ENCODE results near the gene LY9. TPM values are rescaled to one million over a fixed set of nuclear protein-coding genes. Genes with fewer than 3 reads are reported as not detected.

LY9 gene
- total RNA-seq, 1 experiment from 2014 or later = not detected

DNA sequence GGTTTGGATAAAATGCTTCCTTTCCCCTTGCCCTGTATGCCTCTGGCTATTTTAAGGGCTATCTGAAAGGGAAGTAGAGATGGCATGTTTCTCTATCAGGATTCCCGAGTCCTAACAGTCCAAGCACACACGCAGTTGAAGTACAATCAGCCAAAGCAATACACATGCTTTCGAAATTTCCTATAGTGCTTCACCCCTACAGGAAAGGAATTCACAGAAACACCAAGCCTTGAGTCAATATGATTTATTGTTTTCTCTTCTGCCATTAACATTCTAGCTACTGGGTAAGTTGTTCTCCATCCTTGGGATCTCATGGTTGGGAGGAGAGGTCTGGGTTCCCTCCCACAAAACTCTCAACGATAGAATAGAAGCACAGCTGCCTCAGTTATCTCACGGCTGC lies 80.3 kb downstream of the LY9 start:
- TF ChIP-seq, protein P1, sequence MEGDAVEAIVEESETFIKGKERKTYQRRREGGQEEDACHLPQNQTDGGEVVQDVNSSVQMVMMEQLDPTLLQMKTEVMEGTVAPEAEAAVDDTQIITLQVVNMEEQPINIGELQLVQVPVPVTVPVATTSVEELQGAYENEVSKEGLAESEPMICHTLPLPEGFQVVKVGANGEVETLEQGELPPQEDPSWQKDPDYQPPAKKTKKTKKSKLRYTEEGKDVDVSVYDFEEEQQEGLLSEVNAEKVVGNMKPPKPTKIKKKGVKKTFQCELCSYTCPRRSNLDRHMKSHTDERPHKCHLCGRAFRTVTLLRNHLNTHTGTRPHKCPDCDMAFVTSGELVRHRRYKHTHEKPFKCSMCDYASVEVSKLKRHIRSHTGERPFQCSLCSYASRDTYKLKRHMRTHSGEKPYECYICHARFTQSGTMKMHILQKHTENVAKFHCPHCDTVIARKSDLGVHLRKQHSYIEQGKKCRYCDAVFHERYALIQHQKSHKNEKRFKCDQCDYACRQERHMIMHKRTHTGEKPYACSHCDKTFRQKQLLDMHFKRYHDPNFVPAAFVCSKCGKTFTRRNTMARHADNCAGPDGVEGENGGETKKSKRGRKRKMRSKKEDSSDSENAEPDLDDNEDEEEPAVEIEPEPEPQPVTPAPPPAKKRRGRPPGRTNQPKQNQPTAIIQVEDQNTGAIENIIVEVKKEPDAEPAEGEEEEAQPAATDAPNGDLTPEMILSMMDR (conservative IDR thresholded peaks at IDR 0.05) = no peak
- no peak overlapping the region for H2AK5ac ChIP-seq (ENCODE audit: insufficient read length, low read length)
- no peak overlapping the region for H3K27ac ChIP-seq (ENCODE audit: insufficient read length, low read depth, low read length)
- no peak overlapping the region for H2BK120ac ChIP-seq (ENCODE audit: low read depth, low read length, poor library complexity, severe bottlenecking)
- H2BK15ac ChIP-seq (ENCODE audit: low read depth, low read length) = no peak overlapping the region
- H3K4ac ChIP-seq (ENCODE audit: low read depth, low read length) = no peak overlapping the region
- H4K8ac ChIP-seq (replicated peaks; ENCODE audit: insufficient read length, low read depth, low read length) = no peak overlapping the region
- DNase-seq = no peak
- no peak overlapping the region for H2AFZ ChIP-seq (ENCODE audit: low read length)
- Mint-ChIP-seq H3K4me3 (no peak overlapping the region), H3K27ac (no peak overlapping the region), H3K9me3 (0 out of 5 replicates have a peak, but pooled peaks cover 0 to 2% of the 10 kb centered on the region in 2 experiments), H3K4me1 (peaks cover 9 to 12% of the 10 kb centered on the region in 2 experiments), H3K36me3 (ENCODE audit: insufficient read depth in 1 of 3, low read depth in 3 of 3) (no peaks in the 10 kb centered on the region), H3K27me3 (ENCODE audit: low read depth) (no peaks in the 10 kb centered on the region; the same call in none of the 2 replicates)
- H3K56ac ChIP-seq (ENCODE audit: insufficient read length, low read depth, low read length) = no peak overlapping the region
- no peaks in the 10 kb centered on the region for H3K4me1 ChIP-seq (ENCODE audit: insufficient read depth, low read length)
- no CpG with 5 or more reads among the region's 5 CpGs for WGBS (ENCODE audit: extremely low coverage, insufficient read length, low lambda C conversion rate)
- no peaks in the 10 kb centered on the region for H3K27me3 ChIP-seq (ENCODE audit: insufficient read depth, low read length)
- H4K20me1 ChIP-seq (ENCODE audit: control insufficient read depth, insufficient read depth, insufficient read length) = no peaks in the 10 kb centered on the region
- H3T11ph ChIP-seq (ENCODE audit: low read length) = no peak overlapping the region
- H2BK20ac ChIP-seq (ENCODE audit: low read depth, low read length, poor library complexity, severe bottlenecking) = no peak overlapping the region
- H3K23me2 ChIP-seq (ENCODE audit: insufficient read length, low read depth, low read length, poor library complexity, severe bottlenecking) = no peaks in the 10 kb centered on the region
- H2BK5ac ChIP-seq (ENCODE audit: insufficient read length, low read length) = no peak overlapping the region
- no peak overlapping the region for H2BK12ac ChIP-seq (ENCODE audit: insufficient read length, low read depth, low read length)
- no peak overlapping the region for H3K23ac ChIP-seq (ENCODE audit: insufficient read length, low read depth, low read length)
- no peak overlapping the region for H4K91ac ChIP-seq (ENCODE audit: insufficient read length, low read depth, low read length)
- no peaks in the 10 kb centered on the region for H3K79me2 ChIP-seq (ENCODE audit: insufficient read depth, low read length)
- H3K4me2 ChIP-seq (ENCODE audit: insufficient read depth, insufficient read length, low read length) = no peak overlapping the region
- no peaks in the 10 kb centered on the region for H3K9me3 ChIP-seq (ENCODE audit: control insufficient read depth, low read depth, low read length)
- H3K14ac ChIP-seq (ENCODE audit: insufficient read depth, low read length) = no peak overlapping the region
- H3K18ac ChIP-seq (ENCODE audit: insufficient read length, low read depth, low read length) = no peak overlapping the region
- no peak overlapping the region for H4K5ac ChIP-seq (ENCODE audit: insufficient read length, low read depth, low read length)
- no peaks in the 10 kb centered on the region for H3K79me1 ChIP-seq (ENCODE audit: insufficient read depth, low read depth, low read length, poor library complexity, severe bottlenecking)
- H3K9ac ChIP-seq (ENCODE audit: extremely low read depth, insufficient read length, low read length) = no peak overlapping the region
